NCI-H345 treated with DMSO at 0.1 percent for 48 hours (cell line): ENCODE results near the gene ABLIM2.

ENCODE experiments used
- DNase-seq: peaks from one replicate; lab custom pipeline; 2025; ENCODE audit not compliant: unreplicated experiment; lab: John Stamatoyannopoulos, UW

ABLIM2 gene

GRCh38 chr4:8008391-8008790 is 150.2 kb downstream of the ABLIM2 start:
- no peak for DNase-seq

- DNase-seq = no peak
Measured at GRCh38 chr4:8007581-8007980, 151.0 kb downstream of the ABLIM2 start.

DNA sequence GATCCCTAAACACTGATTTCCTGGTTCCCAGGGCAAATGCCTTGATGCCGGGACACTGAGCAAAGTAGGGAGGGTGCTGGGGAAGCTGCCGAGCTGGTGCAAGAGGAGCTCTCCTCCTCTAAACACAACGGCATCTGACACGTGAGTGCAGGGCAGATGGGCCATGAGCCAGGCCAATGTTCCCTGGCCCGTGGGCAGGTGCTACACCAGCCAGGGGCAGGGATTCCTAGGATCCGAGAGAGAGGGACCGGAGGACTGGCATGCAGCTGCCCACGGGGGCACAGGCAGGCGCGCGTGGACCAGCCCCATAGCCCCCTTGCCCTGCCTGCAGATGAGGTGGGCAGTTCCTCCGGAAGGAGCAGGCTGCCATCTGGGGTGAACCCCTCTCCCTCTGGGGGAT is 152.1 kb downstream of the ABLIM2 start:
- DNase-seq = no peak

DNA sequence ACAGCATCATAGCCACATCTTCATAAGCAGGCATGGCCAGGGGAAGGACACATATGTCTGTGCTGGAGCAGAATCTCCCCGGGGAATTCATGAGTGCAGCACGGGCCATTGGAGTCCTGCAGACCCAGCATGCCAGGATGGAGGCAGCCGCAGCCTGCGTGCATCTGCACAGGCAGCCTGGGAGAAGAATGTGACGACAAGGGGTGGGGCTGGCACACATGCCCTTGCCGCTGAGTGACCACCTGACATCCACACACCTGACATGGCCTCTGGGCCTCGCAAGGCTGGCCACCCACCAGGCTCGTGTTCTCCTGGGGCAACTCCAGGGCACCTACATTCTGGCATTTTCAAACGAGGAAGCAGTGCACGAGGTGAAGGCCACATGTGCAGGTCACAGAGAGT is 152.8 kb downstream of the ABLIM2 start:
- no peak for DNase-seq

GRCh38 chr4:8005033-8005808 is 153.4 kb downstream of the ABLIM2 start:
- no peak for DNase-seq

GRCh38 chr4:8004066-8004465 is 154.5 kb downstream of the ABLIM2 start:
- no peak for DNase-seq

DNA sequence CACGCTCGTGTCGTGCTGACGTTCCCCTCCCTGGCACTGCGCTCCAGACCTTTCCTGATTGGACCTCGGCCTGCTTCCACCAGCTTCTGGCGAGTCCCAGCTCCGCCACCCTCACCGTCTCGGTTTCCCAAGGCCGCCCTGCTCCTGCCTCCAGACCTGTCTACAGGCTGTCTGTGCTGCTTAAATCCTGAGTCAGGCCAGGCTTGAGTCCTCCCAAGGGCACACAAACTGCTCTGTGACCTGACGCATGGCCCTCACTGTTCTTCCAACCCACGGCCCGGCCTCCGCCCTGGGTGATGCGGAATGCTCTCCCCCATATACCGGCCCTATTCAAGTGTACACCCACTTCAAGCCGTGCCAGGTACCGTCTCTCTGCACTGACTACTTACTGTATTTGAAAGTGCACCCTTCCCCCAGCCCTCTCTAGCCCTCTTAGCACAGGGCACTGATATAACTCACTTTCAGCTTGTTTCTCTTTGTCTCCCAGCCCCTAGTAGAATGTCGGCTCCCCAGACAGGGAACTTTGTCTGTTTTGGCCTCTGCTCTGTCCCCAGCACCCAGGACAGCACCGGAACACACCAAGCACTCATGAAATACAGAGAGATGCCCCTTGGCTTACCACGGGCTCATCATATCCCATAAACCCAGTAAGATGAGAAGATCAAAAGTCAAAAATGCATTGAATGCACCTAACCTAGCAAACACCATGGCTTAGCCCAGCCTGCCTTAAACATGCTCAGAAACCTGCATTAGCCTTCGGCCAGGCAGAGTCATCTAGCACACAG is 155.9 kb downstream of the ABLIM2 start:
- no peak for DNase-seq

- no peak for DNase-seq
Measured at GRCh38 chr4:8001564-8002355, 156.9 kb downstream of the ABLIM2 start.

- no peak for DNase-seq
Measured at GRCh38 chr4:8000721-8001491, 157.7 kb downstream of the ABLIM2 start.

DNA sequence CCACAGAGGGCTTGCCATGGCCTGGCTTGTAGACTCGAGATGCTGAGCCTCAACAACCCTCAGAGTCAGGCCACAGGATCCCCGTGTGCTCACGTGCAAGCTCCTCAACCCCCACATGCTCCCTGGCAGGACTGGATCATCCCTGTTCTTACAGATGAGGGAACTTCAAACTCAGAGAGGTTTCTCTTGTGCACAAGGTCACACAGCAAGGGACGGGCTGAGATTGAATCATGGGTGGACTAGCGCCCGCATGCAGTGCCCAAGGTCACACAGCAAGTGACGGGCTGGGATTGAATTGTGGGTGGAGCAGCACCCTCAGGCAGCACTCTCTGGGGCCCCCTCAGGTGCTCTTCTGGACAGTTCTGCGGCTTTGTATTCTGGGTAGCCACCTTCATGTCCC is 158.4 kb downstream of the ABLIM2 start:
- no peak for DNase-seq

DNA sequence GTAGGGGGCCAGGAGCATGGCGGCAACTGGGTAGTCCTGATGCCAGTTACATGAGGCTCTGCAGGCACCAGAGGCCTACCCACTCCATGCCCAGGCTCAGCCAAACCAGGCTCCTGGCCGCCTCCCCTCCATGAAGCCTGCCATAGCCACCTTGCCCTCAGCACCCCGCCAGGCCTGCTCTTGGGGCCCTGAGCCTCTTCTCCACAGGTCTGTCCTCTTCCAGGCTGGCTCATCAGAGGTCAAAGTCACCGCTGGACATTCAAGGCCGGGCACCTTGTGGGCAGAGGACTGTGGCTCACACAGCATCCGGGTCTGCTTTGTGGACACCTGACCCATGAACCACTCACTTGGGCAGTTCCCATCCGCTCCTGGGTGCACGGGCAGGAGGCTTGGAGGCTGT is 158.9 kb downstream of the ABLIM2 start:
- no peak for DNase-seq

GRCh38 chr4:7999279-7999678 is 159.3 kb downstream of the ABLIM2 start:
- no peak for DNase-seq

DNA sequence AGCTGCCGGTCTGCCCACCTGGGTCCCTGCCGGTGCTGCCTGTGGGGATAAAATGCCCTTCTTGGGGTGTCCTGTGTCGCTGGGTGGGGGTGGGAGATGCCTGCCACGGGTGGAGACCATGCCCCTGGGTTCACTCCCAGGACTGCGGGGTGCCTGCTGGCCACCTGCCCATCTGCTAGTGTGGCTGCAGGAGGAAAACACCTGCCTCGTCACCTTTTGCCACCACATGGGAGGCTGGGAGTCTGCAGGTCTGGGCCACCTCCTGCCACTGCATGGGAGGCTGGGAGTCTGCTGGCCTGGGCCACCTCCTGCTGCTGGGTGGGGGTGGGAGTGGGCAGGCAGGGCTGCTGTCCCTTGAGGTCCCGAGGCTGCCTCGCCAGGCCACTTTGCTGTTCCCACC is 160.2 kb downstream of the ABLIM2 start:
- no peak for DNase-seq

- no peak for DNase-seq
Measured at GRCh38 chr4:7995866-7996265, 162.7 kb downstream of the ABLIM2 start.

- DNase-seq = no peak
Measured at GRCh38 chr4:7995135-7995534, 163.5 kb downstream of the ABLIM2 start.

DNA sequence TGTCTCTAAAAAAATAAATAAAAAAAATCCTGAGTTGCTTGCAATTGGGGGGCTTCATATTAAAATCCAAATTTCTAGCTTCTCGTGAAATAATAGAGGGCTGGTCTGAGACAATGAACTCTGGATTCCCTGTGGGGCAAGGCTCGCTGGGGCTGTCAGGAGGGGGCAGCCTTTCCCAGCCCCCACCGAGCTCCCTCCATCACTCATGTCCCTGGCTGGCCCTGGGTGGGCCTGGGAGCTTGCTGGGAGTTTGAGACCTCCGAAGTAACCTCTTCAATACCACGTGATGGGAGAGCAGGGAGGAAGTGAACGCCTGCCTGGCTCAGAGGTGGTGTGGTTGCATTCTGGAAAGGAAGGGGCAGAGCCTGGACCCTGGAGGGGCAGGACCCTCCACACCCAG is 164.9 kb downstream of the ABLIM2 start:
- no peak for DNase-seq

DNA sequence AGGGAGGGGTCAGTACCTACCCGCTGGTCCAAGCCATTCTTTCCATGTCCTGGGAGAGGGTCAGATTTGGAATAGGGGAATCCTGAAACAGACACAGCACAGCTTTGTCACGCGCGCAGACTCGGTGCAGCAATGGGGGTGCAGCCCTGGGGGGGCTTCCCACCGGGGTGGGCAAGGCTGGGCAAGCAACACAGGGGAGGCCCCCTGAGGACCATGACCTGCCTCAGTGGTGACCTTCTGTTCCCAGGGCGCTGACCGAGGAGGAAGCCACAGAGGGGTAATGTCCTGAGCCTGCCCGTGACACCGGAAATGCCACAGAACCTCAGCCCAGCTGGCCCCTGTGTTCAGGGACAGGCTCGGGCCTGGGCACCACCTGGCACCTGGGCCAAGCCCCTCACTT is 165.8 kb downstream of the ABLIM2 start:
- DNase-seq = no peak

- DNase-seq = no peak
Measured at GRCh38 chr4:7990807-7991459, 167.7 kb downstream of the ABLIM2 start.

DNA sequence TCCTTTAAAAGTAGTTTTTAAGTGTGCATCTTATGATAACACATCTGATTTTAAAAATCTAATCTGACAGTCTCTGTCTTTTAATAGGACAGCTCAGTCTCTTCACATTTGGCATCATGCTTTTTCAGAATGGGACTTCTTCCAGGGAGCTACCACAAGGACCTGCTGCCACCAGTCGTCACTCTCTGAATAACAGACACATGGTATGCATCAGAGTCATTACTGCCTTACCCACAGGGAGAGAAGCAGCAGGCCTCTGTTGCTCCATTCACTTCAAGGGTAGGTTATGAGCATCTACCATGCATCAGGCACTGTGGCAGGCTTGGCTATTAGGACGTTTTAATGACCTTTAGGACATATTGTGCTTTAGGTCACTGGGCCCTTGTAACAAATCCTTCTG is 169.0 kb downstream of the ABLIM2 start:
- DNase-seq = no peak

GRCh38 chr4:7988437-7988836 is 170.2 kb downstream of the ABLIM2 start:
- DNase-seq = no peak
